GM19324 (cell line): ENCODE data around the gene CBY3.
"Not testable (repeated sequence)": the region's sequence is repeated elsewhere in the genome, so short reads cannot be mapped to it uniquely, and the experiment has no call there.

Source experiments
- ATAC-seq: cut with Tn5 transposase; IDR thresholded peaks from one replicate; pipeline ENCODE4 v1.9.1; 2021; ENCODE audit warnings: mild to moderate bottlenecking, moderate library complexity; ENCODE audit not compliant: unreplicated experiment, low FRiP score

CBY3 gene

DNA sequence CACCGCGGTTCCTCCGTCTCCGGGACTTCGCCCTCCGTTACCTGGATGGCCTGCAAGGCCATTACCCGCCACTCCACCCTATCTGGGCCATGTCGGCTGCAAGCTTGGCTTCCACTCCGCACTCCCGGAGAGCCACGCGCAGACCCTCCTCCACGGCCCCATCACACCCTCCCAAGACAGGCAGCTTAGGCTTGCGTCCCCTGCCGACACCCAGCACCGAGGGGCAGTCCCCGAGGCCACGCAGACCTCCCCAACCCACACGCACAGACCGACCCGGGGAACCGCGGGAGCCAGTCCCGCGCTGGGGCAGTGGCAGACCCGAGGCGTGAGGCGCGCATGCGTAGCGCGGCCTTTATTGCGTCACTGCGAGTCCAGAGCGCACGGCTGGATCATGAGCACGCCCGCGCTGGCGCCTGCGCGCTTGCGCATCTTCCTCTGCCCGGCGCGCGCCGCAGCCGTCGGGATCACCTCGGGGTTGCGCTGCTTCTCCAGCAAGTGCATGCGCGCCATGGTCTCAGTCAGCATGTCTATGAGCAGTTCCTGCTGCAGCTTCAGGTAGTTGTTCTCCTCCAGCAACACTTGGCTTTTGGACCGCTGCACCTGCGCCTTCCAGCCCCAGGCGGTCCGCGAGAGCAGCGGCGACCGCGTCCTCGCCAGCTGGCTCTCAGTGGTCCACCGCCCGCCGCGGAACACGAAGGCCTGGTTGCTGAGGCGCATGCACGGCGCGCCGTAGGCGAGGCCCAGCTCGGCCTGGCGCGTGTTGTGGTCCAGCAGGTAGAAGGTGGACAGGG, 2.4 kb downstream of the CBY3 start:
- ATAC-seq: peak; percentile 91

DNA sequence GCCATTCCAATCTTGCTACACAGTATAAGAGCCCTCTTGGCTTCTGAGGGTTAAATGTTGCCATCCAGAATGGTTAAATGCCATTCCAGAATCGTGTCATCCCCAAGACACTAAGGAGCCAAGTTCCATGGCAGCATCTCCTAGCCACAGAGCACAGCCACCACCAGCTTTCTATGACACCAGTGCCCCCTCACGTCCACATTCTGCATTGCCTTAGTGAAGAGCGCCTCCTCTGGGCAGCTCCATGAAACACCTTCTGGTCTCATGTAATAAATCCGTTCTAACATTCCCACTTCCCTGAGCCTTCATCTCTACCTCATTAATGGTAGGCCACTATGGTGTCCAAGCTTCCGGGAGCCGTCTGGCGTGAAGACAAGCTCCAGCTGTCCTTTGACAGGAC, 12.4 kb downstream of the CBY3 start:
- no peak for ATAC-seq

DNA sequence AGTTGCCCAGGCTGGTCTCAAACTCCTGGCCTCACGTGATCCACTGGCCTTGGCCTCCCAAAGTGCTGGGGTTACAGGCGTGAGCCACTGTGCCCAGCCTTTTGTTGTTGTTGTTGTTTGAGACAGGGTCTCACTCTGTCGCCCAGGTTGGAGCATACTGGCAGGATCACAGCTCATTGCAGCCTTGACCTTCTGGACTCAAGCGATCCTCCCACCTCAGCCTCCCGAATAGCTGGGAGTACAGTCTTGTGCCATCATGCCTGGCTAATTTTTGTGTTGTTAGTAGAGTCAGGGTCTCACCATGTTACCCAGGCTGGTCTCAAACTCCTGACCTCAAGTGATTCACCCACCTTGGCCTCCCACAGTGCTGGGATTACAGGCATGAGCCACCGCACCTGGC, 19.2 kb downstream of the CBY3 start:
- ATAC-seq: not testable (repeated sequence)

DNA sequence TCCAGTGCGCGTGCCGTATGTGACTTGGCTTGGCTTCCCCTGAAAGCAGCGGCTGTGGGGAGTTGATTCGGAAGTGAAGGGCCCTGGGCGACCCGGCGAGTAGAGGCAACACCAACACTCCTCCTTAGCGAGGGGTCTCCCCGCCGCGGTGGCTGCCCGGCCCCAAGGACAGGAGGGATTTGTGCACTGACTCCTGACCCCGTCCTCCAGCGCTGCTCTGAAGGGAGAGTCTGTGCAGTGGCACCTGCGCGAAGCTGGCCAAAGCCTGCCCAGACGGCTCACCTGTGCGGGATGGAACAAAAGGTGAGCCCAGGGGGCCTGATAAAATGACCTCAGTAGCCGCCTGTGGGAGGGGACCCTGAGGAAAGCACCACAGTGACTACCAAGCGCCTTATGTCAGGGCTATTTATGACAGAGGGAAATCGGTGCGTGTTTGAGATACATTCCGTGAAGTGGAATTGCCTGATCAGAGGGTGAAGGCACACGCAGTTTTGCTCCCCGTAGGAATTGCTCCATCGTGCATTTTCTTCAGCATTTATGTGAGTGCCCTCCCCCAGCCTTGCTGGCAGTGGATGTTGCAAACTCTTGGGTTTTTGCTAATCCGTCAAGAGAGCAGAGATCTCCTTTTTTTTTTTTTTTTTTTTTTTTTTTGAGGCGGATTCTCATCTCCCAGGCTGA, 22.5 kb downstream of the CBY3 start:
- ATAC-seq: peak; percentile 69

DNA sequence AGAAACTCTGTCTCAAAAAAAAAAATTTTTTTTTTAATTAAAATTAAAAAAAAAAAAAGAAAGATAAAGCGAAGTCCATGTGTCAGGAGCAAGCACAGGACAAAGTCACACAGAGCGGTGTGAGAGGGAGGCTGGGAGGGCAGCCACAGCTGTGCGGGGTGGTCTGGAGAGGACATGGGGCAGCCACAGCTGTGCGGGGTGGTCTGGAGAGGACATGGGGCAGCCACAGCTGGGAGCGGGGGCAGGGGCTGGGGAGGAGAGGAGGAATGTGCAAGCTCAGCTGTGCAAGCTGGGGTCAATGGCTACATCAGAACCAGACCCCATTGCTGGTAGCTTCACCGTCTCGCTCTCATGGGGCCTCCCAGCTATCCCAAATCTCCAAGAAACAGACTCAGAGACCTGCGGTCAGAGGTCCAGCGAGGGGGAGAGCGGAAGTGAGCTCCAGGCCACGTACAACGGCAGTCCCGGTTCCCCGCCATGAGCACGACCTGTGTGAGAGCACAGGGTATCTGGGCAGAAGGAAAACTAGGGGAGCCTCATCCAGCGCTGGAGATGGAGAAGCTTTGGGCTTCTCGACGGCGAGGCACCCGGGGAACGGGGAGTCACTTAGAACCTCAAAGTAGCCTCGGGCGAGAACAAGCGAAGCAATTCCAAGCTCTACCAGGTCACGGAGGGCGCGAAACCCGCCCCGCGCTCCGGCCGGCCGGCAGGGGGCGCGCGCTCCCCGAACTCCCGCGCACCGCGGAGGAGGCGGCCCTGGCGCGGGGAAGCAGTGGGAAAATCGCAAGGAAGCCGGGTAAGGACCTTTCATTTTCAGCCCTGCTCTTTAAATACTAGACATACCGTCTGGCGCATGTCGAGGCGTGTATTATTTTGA, 23.3 kb downstream of the CBY3 start:
- ATAC-seq: peak; percentile 94

DNA sequence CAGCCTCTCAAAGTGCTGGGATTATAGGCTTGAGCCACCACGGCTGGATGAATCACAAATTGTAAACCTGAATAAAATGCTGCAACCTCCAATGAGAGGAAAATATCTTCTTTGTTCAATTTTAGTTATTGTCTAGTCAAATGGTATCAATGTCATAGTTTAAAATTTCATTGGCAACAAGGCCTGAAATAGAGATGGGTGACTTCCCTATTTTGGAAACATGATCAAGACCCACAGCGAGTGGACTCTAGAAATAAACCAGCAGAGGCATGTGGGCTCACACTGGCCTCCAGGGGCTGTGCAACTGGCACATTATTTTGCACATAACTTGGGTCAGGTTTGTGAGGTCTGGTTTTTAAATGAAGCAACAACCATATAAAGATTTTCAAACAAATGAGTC, 27.7 kb downstream of the CBY3 start:
- not testable (repeated sequence) for ATAC-seq

DNA sequence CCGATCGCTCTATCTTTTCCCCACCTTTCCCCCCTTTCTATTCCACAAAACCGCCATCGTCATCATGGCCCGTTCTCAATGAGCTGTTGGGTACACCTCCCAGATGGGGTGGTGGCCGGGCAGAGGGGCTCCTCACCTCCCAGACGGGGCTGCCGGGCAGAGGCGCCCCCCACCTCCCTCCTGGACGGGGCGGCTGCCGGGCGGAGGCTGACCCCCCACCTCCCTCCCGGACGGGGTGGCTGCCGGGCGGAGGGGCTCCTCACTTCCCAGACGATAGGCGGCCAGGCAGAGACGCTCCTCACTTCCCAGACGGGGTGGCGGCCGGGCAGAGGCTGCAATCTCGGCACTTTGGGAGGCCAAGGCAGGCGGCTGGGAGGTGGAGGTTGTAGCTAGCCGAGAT, 30.6 kb downstream of the CBY3 start:
- ATAC-seq: not testable (repeated sequence)

DNA sequence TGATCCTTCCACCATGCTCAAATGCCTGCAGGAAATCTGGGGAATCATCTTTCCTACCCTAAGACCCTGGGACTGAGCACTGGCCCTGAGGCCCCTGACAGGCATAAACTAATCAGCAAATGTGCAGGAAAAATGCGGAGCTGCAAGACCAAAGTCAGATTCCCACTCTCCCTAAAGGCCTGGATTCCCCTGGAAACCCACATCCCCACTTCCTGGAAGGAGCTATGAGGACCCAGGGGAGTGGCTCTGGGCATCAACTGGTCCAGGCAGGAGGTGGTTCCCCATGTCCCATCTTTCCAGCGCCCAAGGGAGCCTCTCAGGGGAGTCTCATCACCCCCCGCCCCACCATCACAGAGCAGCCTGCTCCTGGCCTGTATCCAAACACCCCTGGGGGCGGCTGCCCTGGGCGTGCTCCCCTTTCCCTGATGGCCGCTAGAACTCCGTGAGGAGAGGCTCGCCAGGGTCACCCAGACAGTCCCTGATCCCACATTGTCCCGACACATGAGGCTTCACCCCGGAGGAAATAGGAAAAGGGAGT, 31.6 kb downstream of the CBY3 start:
- ATAC-seq: not testable (repeated sequence)

DNA sequence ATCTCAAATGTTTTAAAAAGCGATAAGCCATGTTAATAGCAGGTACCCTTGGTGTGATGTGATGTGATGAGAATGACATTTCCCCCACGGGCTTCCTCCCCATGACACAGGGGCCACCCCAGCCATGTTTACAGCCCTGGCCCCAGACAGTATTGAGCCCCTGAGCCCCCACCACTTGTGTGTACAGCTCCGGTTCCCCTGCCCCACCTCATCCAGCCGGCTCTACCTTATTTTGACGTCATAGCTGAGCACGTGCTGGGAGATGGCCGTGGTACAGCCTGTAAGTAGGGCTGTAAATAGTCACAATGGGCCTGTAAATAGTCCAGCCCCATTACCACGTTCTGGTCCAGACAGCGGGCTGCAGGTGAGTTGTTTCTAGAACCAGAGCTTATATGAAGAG, 32.4 kb downstream of the CBY3 start:
- no peak for ATAC-seq

DNA sequence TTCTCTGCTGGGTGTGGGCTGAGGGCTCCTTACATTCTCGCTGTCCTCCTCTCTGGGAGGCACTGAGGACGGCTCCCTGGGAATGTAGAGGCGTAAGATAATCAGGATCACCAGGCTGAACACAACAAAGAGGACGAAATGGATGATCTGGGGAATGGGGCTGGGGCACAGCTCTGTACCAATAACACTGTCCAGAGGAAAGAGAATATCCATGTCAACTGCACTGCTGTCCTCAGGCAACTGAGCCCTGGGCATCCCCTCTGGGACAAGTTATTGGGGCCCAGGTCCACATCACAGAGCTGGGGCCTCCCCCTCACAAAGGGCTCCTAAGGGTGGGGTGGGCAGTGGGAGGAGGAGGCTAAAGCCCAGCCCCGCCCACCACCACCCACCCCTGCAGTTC, 36.1 kb downstream of the CBY3 start:
- ATAC-seq: not testable (repeated sequence)

DNA sequence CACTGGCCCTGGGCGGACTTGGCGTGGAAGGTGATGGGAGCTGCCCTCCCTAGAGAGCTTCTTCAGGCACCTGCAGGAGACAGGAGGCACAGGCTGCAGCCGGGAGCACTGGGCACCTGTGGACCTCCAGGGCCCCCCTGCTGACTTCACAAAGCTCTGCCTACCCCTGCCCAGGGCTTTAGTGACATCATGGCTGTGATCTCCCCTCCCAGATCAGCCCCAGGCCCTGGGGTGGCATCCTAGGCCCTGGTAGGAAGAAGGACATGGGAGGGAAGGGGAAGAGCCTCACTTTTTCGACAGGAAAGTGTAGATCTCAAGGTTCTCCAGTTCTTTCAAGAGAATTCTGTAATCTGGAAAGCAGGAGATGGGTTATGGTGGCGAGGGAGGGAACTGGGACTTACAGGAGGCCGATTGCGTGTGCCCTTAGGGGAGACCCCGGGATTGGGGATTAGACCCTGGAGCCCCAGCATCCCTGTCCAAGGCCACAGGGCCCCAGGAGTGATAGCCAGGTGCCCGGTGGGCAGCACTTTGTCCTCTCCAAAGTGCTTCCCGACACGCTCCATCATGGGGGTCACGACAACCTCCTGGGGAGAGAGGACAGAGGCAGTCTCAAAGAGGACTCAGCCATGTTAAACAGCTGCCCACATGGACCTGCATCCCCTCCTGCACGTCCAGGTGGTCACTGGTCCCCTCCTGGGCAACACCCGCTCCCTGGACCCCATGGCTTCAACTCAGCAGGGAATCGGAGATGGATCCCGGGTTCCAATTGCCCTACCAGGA, 37.5 kb downstream of the CBY3 start:
- ATAC-seq: not testable (repeated sequence)

DNA sequence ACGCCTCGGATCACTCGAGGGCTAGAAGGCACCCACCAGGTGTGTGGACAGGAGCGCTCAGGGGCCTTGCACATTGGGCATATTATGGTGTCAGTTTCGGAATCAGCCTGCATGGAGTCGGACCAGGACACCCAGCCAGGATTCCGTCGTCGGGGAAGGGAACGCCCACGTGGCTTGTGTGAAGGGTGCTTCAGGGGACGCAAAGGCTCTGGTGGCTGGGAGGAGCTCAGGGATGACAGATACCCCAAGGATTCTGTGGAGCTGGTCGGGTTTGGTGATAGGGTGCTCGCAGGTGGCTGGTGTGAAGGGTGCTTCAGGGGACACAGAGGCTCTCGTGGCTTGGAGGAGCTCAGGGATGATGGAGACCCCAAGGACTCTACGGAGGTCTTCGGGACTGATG, 38.2 kb downstream of the CBY3 start:
- ATAC-seq: not testable (repeated sequence)

DNA sequence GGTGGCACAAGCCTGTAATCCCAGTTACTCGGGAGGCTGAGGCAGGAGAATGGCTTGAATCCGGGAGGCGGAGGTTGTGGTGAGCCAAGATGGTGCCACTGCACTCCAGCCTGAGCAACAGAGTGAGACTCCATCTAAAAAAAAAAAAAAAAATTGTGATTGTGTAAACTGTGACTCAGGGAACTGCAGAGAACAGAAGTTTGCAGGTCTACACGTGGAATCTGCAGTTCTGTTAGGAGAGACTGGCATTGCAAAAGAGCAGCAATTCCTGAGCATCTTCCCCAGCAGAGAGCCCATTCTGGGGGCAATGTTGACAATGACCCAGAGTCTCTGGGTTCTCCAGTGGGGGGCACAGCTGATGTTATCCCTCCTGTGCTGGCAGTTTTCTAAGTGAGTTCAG, 39.1 kb downstream of the CBY3 start:
- not testable (repeated sequence) for ATAC-seq

DNA sequence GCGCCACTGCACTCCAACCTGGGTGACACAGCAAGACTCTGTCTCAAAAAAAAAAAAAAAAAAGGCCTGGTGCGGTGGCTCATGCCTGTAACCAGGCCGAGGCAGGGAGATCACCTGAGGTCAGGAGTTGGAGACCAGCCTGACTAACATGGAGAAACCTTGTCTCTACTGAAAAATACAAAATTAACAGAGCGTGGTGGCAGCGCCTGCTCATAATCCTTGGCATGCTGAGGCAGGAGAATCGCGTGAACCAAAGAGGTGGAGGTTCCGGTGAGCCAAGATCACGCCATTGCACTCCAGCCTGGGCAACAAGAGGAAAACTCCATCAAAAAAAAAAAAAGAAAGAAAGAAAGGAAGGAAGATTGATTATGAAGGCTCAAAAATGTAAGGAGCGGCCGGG, 41.5 kb downstream of the CBY3 start:
- not testable (repeated sequence) for ATAC-seq

DNA sequence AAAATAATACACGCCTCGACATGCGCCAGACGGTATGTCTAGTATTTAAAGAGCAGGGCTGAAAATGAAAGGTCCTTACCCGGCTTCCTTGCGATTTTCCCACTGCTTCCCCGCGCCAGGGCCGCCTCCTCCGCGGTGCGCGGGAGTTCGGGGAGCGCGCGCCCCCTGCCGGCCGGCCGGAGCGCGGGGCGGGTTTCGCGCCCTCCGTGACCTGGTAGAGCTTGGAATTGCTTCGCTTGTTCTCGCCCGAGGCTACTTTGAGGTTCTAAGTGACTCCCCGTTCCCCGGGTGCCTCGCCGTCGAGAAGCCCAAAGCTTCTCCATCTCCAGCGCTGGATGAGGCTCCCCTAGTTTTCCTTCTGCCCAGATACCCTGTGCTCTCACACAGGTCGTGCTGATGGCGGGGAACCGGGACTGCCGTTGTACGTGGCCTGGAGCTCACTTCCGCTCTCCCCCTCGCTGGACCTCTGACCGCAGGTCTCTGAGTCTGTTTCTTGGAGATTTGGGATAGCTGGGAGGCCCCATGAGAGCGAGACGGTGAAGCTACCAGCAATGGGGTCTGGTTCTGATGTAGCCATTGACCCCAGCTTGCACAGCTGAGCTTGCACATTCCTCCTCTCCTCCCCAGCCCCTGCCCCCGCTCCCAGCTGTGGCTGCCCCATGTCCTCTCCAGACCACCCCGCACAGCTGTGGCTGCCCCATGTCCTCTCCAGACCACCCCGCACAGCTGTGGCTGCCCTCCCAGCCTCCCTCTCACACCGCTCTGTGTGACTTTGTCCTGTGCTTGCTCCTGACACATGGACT, 46.3 kb downstream of the CBY3 start:
- peak; percentile 92 for ATAC-seq

DNA sequence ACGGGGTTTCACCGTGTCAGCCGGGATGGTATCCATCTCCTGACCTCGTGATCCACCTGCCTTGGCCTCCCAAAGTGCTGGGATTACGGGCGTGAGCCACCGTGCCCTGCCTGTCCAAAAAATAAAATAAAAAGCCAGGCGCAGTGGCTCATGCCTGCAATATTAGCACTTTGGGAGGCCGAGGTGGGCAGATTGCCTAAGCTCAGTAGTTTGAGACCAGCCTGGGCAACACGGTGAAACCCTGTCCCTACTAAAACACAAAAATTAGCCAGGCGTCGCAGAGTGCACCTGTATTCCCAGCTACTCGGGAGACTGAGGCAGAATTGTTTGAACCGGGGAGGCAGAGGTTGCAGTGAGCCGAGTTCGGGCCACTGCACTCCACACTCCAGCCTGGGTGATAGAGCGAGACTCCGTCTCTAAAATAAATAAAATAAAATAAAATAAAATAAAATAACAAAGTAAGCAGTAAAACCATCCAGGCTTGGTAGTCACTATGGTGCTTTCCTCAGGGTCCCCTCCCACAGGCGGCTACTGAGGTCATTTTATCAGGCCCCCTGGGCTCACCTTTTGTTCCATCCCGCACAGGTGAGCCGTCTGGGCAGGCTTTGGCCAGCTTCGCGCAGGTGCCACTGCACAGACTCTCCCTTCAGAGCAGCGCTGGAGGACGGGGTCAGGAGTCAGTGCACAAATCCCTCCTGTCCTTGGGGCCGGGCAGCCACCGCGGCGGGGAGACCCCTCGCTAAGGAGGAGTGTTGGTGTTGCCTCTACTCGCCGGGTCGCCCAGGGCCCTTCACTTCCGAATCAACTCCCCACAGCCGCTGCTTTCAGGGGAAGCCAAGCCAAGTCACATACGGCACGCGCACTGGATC, 47.1 kb downstream of the CBY3 start:
- ATAC-seq: peak; percentile 61
